Esophagus (tissue), 2 donors: ENCODE measurements around the gene ACACA. TPM values are rescaled to one million over a fixed set of nuclear protein-coding genes. Genes with fewer than 3 reads are reported as not detected.

ENCODE experiments used
- H3K27ac ChIP-seq, 2 donors: one replicate each; pipeline ENCODE4 v1.5.1; 2013; ENCODE audit warnings: low read depth in 2 of 2, mild to moderate bottlenecking in 2 of 2, inconsistent platforms in 1 of 2, low read length in 1 of 2, moderate library complexity in 1 of 2
- H3K27me3 ChIP-seq, 2 donors: one replicate each; pipeline ENCODE4 v1.6.1; 2013; ENCODE audit warnings: low read length in 2 of 2, control low read depth in 1 of 2, mild to moderate bottlenecking in 1 of 2; ENCODE audit not compliant: insufficient read depth in 2 of 2, control insufficient read depth in 1 of 2
- H3K36me3 ChIP-seq, 2 donors: one replicate each; pipeline ENCODE4 v1.6.1; 2013; ENCODE audit warnings: low read length in 1 of 2; ENCODE audit not compliant: control insufficient read depth in 2 of 2, insufficient read depth in 2 of 2
- H3K4me1 ChIP-seq, 2 donors: one replicate each; pipeline ENCODE4 v1.6.1; 2013; ENCODE audit warnings: low read length in 1 of 2; ENCODE audit not compliant: control insufficient read depth in 2 of 2, insufficient read depth in 2 of 2
- H3K4me3 ChIP-seq, 2 donors: one replicate each; pipeline ENCODE4 v1.5.1; 2013; ENCODE audit warnings: low read length in 2 of 2, mild to moderate bottlenecking in 2 of 2, low read depth in 1 of 2, moderate library complexity in 1 of 2
- H3K9me3 ChIP-seq, 2 donors: one replicate each; pipeline ENCODE4 v1.6.1; 2013; ENCODE audit warnings: mild to moderate bottlenecking in 2 of 2, low read depth in 1 of 2, low read length in 1 of 2, moderate library complexity in 1 of 2; ENCODE audit not compliant: control insufficient read depth in 2 of 2, insufficient read depth in 1 of 2
- WGBS, 2 donors: extraction: QIAGEN DNeasy Blood & Tissue Kit; methylation state at CpG; one replicate each; pipeline ENCODE4 v1.1.7; 2013; 5-methylcytosine and 5-hydroxymethylcytosine counted together
- polyA plus RNA-seq, 2 donors: library from polyadenylated mRNA; stranded (reverse); fragments of 200-250 nt; gene quantifications; one replicate each; pipeline ENCODE4 v1.2.3, GENCODE V29; 2013
- donor health status: healthy with polysubstance abuse.
- donor health status: Bipolar disorder and iron deficiency.

ACACA gene
- polyA plus RNA-seq, 2 donors = 20.0 to 25.4 TPM

DNA sequence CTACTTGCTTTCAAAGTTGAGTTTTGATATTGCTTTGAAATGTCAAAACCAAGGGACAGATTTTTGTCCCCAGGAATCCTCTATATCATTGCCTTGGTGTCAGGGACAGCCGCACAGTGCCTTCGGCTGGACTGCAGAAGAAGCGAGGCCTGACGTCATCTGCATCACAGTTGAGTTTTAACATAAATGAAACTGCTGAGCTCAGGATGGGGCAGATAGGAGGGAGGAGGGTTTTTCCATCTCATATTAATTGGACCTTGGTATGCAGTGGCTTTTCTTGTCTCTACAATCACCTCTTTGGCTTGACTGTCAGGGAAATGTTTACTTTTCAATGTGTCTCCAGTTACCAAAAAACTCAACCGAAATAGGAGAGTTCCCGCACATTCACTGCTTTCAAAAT is 346.5 kb downstream of the ACACA start:
- Histone ChIP-seq H3K4me3 (no peak overlapping the region), H3K36me3 (peaks cover 5 to 8% of the 10 kb centered on the region in 2 donors), H3K27ac (no peak overlapping the region), H3K9me3 (no peaks in the 10 kb centered on the region), H3K4me1 (no peaks in the 10 kb centered on the region), H3K27me3 (no peaks in the 10 kb centered on the region)
- 63 to 75% methylated on average over 6 of the region's 6 CpGs for WGBS, 2 donors

DNA sequence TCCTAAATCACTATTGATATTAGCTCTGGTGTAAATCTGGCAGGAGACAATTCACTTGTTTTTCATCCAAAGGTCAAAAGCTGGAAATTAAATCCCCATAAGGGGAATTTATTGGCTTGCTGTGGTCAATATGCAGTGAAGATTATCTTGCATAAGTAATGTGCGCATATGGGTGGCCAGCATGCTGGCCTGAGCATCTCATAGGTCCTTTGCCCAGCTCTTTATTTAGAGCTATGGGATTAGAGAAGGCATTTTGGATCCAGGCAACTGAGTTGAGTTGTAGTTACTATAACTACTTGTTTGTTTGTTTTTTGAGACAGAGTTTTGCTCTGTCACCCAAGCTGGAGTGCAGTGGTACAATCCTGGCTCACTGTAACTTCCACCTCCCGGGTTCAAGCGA is 347.1 kb downstream of the ACACA start:
- H3K27me3 ChIP-seq = no peaks in the 10 kb centered on the region
- 91 to 95% methylated on average over 3 of the region's 3 CpGs for WGBS, 2 donors

DNA sequence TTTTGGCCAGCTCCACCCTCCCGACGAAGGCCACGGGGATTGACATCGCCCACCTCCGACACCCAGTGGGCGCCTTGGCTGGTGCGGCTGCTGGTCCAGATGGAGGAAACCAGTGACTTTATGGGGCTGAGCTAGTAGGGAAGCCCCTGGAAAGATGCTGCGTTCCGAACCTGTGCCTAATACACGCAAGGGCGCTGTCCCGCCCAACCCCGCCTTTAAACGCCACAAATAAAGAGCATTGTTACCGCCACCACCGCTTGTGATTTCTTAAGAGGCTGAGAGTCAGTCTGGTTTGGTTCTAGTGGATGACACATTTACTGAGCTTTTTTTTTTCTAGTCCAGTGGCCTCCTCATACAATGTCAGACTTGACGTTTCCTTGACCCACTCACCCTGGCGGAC is 350.0 kb downstream of the ACACA start:
- WGBS, 2 donors = 94 to 97% methylated on average over 18 of the region's 18 CpGs
- Histone ChIP-seq H3K27me3 (no peaks in the 10 kb centered on the region), H3K27ac (no peak overlapping the region), H3K4me3 (no peak overlapping the region), H3K4me1 (no peaks in the 10 kb centered on the region), H3K9me3 (no peaks in the 10 kb centered on the region), H3K36me3 (peaks cover 5 to 12% of the 10 kb centered on the region in 2 donors)

More for the DNA sequence above, 347.1 kb downstream of the ACACA start:
- no peaks in the 10 kb centered on the region for H3K4me1 ChIP-seq
- no peak overlapping the region for H3K4me3 ChIP-seq
- no peaks in the 10 kb centered on the region for H3K9me3 ChIP-seq
- H3K36me3 ChIP-seq = peaks cover 5 to 8% of the 10 kb centered on the region in 2 donors
- H3K27ac ChIP-seq = no peak overlapping the region

DNA sequence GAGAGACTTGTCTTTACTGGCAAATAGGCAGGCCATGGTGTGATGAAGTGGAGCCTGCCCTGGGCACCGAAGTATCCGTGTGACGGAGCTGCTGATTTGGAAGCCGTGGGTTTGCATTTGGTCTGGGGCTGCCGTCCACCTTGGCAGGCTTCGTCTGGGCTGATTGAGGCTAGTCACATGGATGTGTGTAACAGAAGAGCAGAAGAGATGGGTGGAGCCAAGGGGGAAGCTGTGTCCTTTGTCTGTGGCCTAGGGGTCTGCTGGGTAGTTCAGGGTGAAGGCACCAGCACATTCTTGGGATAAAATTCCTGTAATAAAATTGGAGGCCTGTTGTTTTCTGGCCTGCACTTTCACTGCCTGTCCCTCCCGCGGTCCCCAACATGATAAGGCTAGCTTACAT is 351.7 kb downstream of the ACACA start:
- no peaks in the 10 kb centered on the region for H3K27me3 ChIP-seq
- peaks cover 5 to 16% of the 10 kb centered on the region in 2 donors for H3K36me3 ChIP-seq
- no peaks in the 10 kb centered on the region for H3K4me1 ChIP-seq
- H3K4me3 ChIP-seq = no peak overlapping the region
- H3K27ac ChIP-seq = no peak overlapping the region
- WGBS, 2 donors = 88 to 92% methylated on average over 8 of the region's 8 CpGs
- H3K9me3 ChIP-seq = no peaks in the 10 kb centered on the region

DNA sequence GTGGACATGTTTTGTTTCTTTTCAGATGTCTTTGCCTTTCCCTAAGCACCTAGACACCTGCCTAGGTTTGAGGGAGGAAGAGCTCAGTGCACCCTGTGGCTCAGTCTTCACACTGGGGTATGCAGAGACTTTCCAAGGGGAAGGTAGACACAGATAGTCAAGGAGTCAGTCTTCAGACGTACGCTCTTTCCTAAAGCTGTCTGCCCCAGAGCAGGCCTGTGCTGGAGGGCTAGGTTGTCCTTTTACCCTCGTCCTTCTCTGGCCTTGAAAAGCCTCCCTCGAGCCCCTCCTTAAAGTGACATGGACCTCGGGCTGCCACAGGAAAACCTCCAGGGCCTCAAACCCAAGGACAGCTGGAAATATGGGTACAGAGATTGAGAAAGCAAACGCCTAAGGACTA is 354.2 kb downstream of the ACACA start:
- Histone ChIP-seq H3K27me3 (no peaks in the 10 kb centered on the region), H3K36me3 (peaks cover 5 to 16% of the 10 kb centered on the region in 2 donors), H3K4me3 (no peak overlapping the region), H3K4me1 (no peaks in the 10 kb centered on the region), H3K27ac (no peak overlapping the region), H3K9me3 (no peaks in the 10 kb centered on the region)
- WGBS, 2 donors = 82 to 90% methylated on average over 6 of the region's 6 CpGs

DNA sequence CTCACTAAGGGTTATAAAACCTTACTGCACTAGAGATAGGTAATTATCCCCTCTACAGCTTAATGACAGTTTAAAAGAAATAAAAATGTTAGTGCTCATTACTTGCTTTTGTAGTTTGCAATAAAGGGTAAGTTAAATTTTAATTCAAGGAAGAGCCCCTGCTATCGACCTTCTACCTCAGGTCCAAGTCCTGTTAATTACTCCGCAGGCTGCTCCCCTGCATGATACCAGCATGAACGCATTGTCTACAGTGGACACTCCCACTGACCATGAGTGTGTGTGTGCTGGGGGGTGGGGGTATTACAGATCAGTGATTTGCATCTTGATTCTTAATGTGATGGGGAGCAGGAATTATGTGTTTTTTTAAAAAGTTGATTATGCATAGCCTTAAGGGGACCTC is 354.8 kb downstream of the ACACA start:
- Histone ChIP-seq H3K4me1 (no peaks in the 10 kb centered on the region), H3K36me3 (peaks cover 4 to 15% of the 10 kb centered on the region in 2 donors), H3K27me3 (no peaks in the 10 kb centered on the region), H3K27ac (no peak overlapping the region), H3K4me3 (no peak overlapping the region), H3K9me3 (no peaks in the 10 kb centered on the region)
- 90 to 96% methylated on average over 3 of the region's 3 CpGs for WGBS, 2 donors

DNA sequence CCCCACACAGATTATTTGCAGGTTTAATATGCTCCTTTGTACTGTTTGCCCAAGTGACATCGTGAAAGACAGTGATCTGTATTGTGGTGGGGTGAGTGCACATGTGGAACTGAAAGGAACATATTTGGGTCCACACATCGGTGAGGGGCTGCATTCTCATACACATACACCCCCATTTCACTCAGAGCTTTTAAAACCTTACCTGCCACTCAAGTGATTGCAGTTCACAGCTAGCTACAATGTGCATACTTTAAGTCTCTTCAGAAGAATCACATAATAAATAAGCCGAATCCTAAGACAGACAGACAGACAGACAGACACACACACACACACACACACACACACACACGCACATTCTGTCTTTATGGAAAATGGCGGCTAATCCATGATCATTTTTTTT is 355.3 kb downstream of the ACACA start:
- Histone ChIP-seq H3K27ac (no peak overlapping the region), H3K27me3 (no peaks in the 10 kb centered on the region), H3K36me3 (peaks cover 0 to 11% of the 10 kb centered on the region in 2 donors), H3K4me3 (no peak overlapping the region), H3K9me3 (no peaks in the 10 kb centered on the region), H3K4me1 (no peaks in the 10 kb centered on the region)
- WGBS, 2 donors = 86 to 89% methylated on average over 5 of the region's 5 CpGs

DNA sequence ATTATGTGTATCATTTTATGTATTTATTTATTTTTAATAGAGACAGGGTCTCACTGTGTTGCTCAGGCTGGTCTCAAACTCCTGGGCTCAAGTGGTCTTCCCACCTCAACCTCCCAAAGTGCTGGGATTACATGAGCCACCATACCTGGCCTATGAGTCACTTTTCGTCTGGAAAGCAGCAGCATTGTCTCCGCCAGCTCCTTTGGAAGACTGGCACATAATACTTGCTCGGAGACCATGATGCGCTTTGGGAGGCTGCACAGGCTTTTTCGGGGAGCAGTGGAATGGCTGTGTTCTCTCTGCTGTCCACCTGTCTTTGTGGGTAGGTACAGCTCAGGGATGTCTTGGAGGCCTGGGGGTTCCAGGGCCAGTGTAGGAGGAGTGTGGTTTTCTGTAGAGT is 355.7 kb downstream of the ACACA start:
- no peaks in the 10 kb centered on the region for H3K27me3 ChIP-seq
- no peaks in the 10 kb centered on the region for H3K9me3 ChIP-seq
- H3K27ac ChIP-seq = no peak overlapping the region
- peaks cover 4 to 10% of the 10 kb centered on the region in 2 donors for H3K36me3 ChIP-seq
- no peaks in the 10 kb centered on the region for H3K4me1 ChIP-seq
- no peak overlapping the region for H3K4me3 ChIP-seq
- WGBS, 2 donors = 81 to 84% methylated on average over 5 of the region's 5 CpGs

DNA sequence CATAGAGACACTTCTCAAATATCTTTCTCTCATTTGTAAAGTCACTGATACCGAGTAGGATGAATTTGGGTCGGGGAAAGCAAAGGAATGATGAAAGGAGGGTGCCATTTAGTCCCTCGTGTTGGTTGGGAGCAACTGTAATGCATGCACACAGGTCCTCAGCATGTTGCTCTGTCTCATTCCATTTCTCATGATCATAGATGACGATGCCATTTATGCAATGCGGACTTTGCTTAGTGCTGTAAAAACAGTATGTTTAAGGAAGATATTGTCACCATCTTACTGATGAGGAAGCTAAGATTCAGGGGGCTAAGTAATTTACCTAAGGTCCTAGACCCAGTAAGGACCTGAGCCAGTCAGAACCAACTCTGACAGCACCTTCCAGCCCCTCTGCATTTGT is 357.8 kb downstream of the ACACA start:
- Histone ChIP-seq H3K4me1 (no peaks in the 10 kb centered on the region), H3K27ac (no peak overlapping the region), H3K9me3 (no peaks in the 10 kb centered on the region), H3K27me3 (no peaks in the 10 kb centered on the region), H3K4me3 (no peak overlapping the region), H3K36me3 (peaks cover 8 to 12% of the 10 kb centered on the region in 2 donors)
- 88 to 95% methylated on average over 5 of the region's 5 CpGs for WGBS, 2 donors

DNA sequence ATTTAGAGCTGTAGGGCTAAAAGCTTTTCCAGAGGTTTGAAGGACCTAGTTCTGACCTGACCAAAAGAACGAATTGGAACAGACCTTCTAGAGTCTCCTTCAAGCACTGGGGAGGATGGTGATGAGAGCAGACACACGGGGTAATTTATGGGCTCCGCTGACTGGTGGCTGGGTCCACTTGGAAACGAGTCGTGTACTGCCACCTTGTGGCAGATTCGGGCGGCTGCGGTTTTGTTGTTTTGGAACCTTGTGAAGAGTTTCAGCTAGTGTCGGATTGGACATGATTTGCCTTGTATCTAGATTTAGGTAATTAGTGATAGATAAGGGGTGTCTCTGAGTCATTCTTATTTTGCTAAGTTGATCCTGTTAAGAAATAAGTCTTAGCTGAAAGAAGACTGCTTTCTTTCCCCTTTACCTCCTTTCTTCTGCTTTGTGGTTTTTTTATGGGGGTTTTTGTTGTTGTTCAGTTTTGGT is 359.0 kb downstream of the ACACA start:
- Histone ChIP-seq H3K4me1 (no peaks in the 10 kb centered on the region), H3K36me3 (peaks cover 8 to 12% of the 10 kb centered on the region in 2 donors), H3K27ac (no peak overlapping the region), H3K4me3 (no peak overlapping the region), H3K9me3 (no peaks in the 10 kb centered on the region), H3K27me3 (no peaks in the 10 kb centered on the region)
- 5 to 9% methylated on average over 9 of the region's 9 CpGs for WGBS, 2 donors
